Hepatocyte (in vitro differentiated cells): ENCODE data around the gene TNS3. TPM values are rescaled to one million over a fixed set of nuclear protein-coding genes. Genes with fewer than 3 reads are reported as not detected.
"Not testable (repeated sequence)": the region's sequence is repeated elsewhere in the genome, so short reads cannot be mapped to it uniquely, and the experiment has no call there.

Source experiments
- DNase-seq: peaks from one replicate; pipeline ENCODE4 v3.0.0-alpha.2; 2016; ENCODE audit warnings: low spot score
- H2AFZ ChIP-seq: fragments of 200-600 bp; sonication (generic); 2 replicates; pipeline ENCODE4 v1.6.0; 2016; ENCODE audit warnings: antibody characterized with exemption, mild to moderate bottlenecking
- H3K27ac ChIP-seq: fragments of 200-600 bp; sonication (generic); 2 replicates; pipeline ENCODE4 v1.5.1; 2016; ENCODE audit warnings: mild to moderate bottlenecking
- H3K27me3 ChIP-seq: fragments of 200-600 bp; sonication (generic); 2 replicates; pipeline ENCODE4 v1.6.1; 2016
- H3K36me3 ChIP-seq: fragments of 200-600 bp; sonication (generic); replicated peaks from 2 replicates; pipeline ENCODE4 v1.5.1; 2016; ENCODE audit warnings: low read depth; ENCODE audit not compliant: insufficient read depth
- H3K4me1 ChIP-seq: fragments of 200-600 bp; sonication (generic); 2 replicates; pipeline ENCODE4 v1.5.1; 2016; ENCODE audit warnings: mild to moderate bottlenecking, moderate library complexity; ENCODE audit not compliant: insufficient read depth
- H3K4me2 ChIP-seq: fragments of 200-600 bp; sonication (generic); 2 replicates; pipeline ENCODE4 v1.6.0; 2016
- H3K4me3 ChIP-seq: fragments of 200-600 bp; sonication (generic); 2 replicates; pipeline ENCODE4 v1.5.1; 2016; ENCODE audit warnings: mild to moderate bottlenecking
- H3K79me2 ChIP-seq: fragments of 200-600 bp; sonication (generic); 2 replicates; pipeline ENCODE4 v1.6.0; 2017; ENCODE audit warnings: mild to moderate bottlenecking
- H3K9me2 ChIP-seq: fragments of 200-600 bp; sonication (generic); replicated peaks from 2 replicates; pipeline ENCODE4 v1.6.0; 2017; ENCODE audit warnings: mild to moderate bottlenecking; ENCODE audit not compliant: insufficient read depth
- H3K9me3 ChIP-seq: fragments of 200-600 bp; sonication (generic); 2 replicates; pipeline ENCODE4 v1.5.1; 2016; ENCODE audit warnings: low read depth, mild to moderate bottlenecking
- H4K20me1 ChIP-seq: fragments of 200-600 bp; sonication (generic); 2 replicates; pipeline ENCODE4 v1.6.0; 2016; ENCODE audit warnings: mild to moderate bottlenecking; ENCODE audit not compliant: insufficient read depth, poor library complexity, severe bottlenecking
- CTCF ChIP-seq: fragments of 200-600 bp; sonication (generic); IDR thresholded peaks from 2 replicates; pipeline ENCODE4 v1.5.1; 2016; ENCODE audit warnings: antibody characterized with exemption, mild to moderate bottlenecking; ENCODE audit not compliant: poor library complexity
- EZH2 ChIP-seq: fragments of 200-600 bp; sonication (generic); IDR thresholded peaks from 2 replicates; pipeline ENCODE4 v1.6.1; 2016; ENCODE audit warnings: antibody characterized with exemption, mild to moderate bottlenecking, borderline replicate concordance
- EZH2phosphoT487 ChIP-seq: fragments of 200-600 bp; sonication (generic); IDR thresholded peaks from one replicate; pipeline ENCODE4 v1.6.1; 2018; ENCODE audit warnings: antibody characterized with exemption, mild to moderate bottlenecking, low read depth, moderate library complexity; ENCODE audit not compliant: unreplicated experiment, severe bottlenecking
- WGBS: methylation state at CpG from one replicate; pipeline ENCODE4 v1.1.6; 2016; ENCODE audit warnings: low lambda C conversion rate; ENCODE audit errors: missing lambda C conversion rate; 5-methylcytosine and 5-hydroxymethylcytosine counted together
- polyA plus RNA-seq: library from polyadenylated mRNA; unstranded; fragments of >200 nt; fragmentation: Nextera tagmentation; extraction: Ambion mirVana; gene quantifications from 2 replicates; pipeline ENCODE4 v1.2.1, GENCODE V29; 2016
- total RNA-seq: library from RNA; depleted of rRNA; stranded (reverse); fragments of >200 nt; gene quantifications from 2 replicates; pipeline ENCODE4 v1.2.3, GENCODE V29; 2014

TNS3 gene
- total and polyA plus RNA-seq, 2 experiments from 2014 or later: 30.0 to 73.3 TPM

- TF ChIP-seq EZH2phosphoT487: no peak
- no peak overlapping the region for H3K27ac ChIP-seq
- no peaks in the 10 kb centered on the region for H4K20me1 ChIP-seq
- H3K79me2 ChIP-seq: no peaks in the 10 kb centered on the region
- no peak overlapping the region for H2AFZ ChIP-seq
- no peak overlapping the region for H3K4me2 ChIP-seq
- H3K27me3 ChIP-seq: no peaks in the 10 kb centered on the region
- no peak overlapping the region for H3K4me3 ChIP-seq
- no peaks in the 10 kb centered on the region for H3K9me3 ChIP-seq
- H3K9me2 ChIP-seq: no peaks in the 10 kb centered on the region
- 82% methylated on average over 8 of the region's 8 CpGs for WGBS
- H3K4me1 ChIP-seq: peaks cover 12% of the 10 kb centered on the region
- H3K36me3 ChIP-seq: no peaks in the 10 kb centered on the region
- DNase-seq: no peak
These were observed 317.8 kb downstream of the TNS3 start for GRCh38 chr7:47264021-47264651.

GRCh38 chr7:47262881-47263280, 319.0 kb downstream of the TNS3 start:
- DNase-seq: no peak
- Histone ChIP-seq H3K9me2 (no peaks in the 10 kb centered on the region), H2AFZ (no peak overlapping the region), H3K27ac (no peak overlapping the region), H3K4me1 (peaks cover 9% of the 10 kb centered on the region), H3K36me3 (no peaks in the 10 kb centered on the region), H3K27me3 (no peaks in the 10 kb centered on the region), H3K9me3 (no peaks in the 10 kb centered on the region), H4K20me1 (no peaks in the 10 kb centered on the region), H3K4me2 (no peak overlapping the region), H3K79me2 (no peaks in the 10 kb centered on the region), H3K4me3 (no peak overlapping the region)
- TF ChIP-seq CTCF (no peak), EZH2 (no peak), EZH2phosphoT487 (no peak)
- WGBS: 100% methylated on average over 3 of the region's 3 CpGs

- H2AFZ ChIP-seq, H3K4me1 ChIP-seq, H3K4me3 ChIP-seq, H3K27me3 ChIP-seq, H3K27ac ChIP-seq, H3K36me3 ChIP-seq, H3K79me2 ChIP-seq, H3K9me3 ChIP-seq, H3K9me2 ChIP-seq, H4K20me1 ChIP-seq, H3K4me2 ChIP-seq, DNase-seq: not testable (repeated sequence)
- 94% methylated on average over 11 of the region's 11 CpGs for WGBS
These were observed 319.8 kb downstream of the TNS3 start for GRCh38 chr7:47262160-47262559.

GRCh38 chr7:47260270-47260669, 321.6 kb downstream of the TNS3 start:
- Histone ChIP-seq H4K20me1 (no peaks in the 10 kb centered on the region), H3K36me3 (no peaks in the 10 kb centered on the region), H3K9me3 (no peaks in the 10 kb centered on the region), H3K4me1 (peaks cover 7% of the 10 kb centered on the region), H3K27ac (no peak overlapping the region), H3K4me3 (no peak overlapping the region), H3K27me3 (no peaks in the 10 kb centered on the region), H3K4me2 (no peak overlapping the region), H3K79me2 (no peaks in the 10 kb centered on the region), H2AFZ (no peak overlapping the region), H3K9me2 (no peaks in the 10 kb centered on the region)
- TF ChIP-seq EZH2phosphoT487: no peak
- no peak for TF ChIP-seq CTCF
- no peak for TF ChIP-seq EZH2
- no peak for DNase-seq
- WGBS: 100% methylated on average over 1 of the region's 1 CpG
